NCI-H526 treated with DMSO at 0.1 percent for 48 hours (cell line): ENCODE data around the gene RPRD1B.

Experiments
- DNase-seq: peaks from one replicate; lab custom pipeline; 2025; lab: John Stamatoyannopoulos, UW

Gene RPRD1B

DNA sequence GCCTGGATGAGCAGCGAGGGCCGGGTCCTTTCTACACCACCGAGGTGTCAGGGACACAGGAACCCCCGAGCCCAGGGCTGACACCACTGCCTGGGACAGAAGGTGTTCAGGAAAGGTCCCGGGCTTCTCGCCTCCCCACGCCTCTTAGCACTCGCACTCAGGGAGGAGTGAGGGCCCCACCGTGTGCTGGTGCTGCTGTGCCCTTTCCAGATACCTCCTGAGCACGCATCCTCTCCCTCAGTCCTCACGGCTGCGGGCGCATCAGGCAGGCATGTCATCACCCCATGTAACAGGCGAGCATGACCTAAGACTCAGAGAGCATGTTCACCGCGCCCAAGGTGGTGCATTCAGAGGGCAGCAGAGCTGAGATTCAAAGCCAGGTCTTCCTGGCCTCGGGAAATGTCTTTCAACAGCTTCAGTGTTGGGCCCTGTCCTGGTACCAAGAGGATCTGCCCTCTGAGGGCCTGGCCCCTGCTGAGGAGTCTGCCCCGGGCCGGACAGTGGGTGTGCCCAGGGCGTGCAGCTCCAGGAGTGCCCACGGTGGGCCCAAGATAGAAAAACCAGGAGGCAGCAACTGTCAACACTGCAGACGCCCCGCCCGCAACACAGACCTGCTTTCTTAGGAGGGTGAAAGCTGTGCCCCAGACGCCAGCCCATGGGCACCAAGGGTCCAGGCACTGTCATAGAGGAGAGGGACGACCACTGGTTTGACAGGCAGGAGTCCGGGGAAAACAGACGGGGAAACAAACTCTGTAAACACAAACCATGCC, 102.3 kb downstream of the RPRD1B start:
- no peak for DNase-seq

DNA sequence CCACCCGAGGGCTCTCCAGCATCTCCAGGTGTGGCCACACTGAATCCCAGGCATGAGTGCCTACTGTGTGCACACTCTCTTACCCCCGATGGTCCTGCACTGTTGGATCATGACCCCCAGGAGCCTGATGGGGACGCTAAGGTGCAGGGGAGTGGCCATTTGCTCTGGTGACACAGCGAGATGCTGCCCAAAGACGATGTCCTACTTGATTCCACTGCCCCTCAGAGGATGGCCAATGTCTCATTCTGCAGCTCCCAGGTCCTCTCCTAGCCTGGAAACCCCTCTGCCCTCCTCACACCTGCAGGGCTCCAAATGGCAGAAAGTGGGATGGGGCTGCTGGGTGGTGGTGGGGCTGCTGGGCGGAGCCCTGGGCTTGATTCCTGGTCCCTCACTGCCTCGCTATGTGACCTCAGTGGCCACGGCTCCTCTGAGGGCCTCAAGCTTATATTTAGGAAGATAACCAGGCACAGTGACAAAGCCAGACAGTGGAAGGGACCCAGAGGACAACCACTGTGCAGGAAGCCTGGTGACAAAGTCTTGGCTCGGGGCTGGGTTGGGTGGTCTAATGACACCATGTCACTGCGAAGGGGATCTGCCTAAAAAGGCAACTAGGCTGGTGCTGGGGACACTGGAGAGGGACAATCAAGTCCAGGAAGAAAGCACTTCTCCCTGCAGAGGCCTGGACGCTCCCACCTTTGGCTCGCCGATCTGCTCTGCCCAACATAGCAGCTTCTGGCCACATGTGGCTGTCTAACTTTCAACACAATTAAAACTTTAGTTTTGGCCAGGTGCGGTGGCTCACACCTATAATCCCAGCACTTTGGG, 103.1 kb downstream of the RPRD1B start:
- DNase-seq: no peak

DNA sequence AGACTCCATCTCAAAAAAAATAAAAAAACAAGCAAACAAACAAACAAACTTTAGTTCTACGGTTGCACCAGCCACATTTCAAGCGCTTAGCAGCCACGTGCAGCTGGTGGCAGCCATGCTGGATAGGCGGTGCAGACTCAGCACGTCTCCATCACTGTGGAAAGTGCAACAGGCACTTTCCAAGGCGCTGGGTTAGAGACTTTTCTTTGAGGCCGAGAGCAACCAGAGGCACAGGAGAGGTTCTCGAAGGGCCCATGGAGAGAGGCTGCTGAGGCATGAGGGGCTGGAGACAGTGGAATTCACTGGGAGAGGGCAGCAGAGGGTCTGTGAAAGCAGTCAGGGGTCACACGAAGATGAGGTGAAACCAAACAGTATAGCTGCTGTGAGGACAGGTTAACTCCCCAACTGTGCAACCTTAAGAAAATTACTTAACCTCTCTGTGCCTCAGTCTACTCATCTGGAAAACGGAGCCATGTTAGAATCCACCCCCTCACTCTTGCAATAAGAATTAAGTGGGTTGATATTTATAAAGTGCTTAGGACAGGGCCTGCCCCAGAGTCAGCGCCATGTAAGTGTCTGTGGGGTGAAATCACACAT, 104.0 kb downstream of the RPRD1B start:
- no peak for DNase-seq

DNA sequence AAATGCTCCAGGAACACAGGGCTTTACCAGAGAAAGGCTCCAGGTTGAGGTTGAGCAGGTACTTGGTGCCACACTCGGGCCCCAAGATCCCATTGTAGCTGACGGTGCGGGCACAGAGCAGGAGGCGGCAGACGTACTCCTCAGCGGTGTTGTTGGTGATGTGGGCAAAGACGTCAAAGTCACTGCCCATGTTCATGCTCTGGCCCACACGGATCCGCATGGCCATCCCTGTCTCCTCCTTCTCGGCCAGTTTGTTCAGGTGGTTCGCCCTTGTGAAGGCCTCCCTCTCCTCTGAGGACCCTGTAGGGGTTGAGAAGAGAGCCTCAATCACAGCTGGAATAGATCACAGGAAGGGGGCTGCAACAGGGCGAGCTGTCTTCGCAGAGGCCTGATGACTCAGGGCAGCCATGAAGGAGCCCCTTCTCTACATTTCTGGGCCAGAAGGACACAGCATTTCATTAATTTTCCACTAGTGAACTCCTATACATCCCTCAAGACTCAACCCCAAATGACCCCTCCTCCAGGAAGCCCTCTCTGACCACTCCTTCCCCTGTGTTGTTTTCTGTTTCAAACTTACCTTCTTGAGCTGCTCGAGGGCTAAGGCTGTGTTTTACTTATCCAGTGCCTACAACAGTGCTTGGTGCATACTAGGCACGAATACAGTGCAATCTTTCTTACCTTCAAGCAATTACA, 104.7 kb downstream of the RPRD1B start:
- DNase-seq: no peak

- DNase-seq: no peak
Measured at GRCh38 chr20:38139156-38139912, 105.8 kb downstream of the RPRD1B start.

- DNase-seq: no peak
Measured at GRCh38 chr20:38139977-38140753, 106.6 kb downstream of the RPRD1B start.

GRCh38 chr20:38141204-38141888, 107.8 kb downstream of the RPRD1B start:
- DNase-seq: no peak
